Measurements from ENCODE around the gene ARID1B.

DNA sequence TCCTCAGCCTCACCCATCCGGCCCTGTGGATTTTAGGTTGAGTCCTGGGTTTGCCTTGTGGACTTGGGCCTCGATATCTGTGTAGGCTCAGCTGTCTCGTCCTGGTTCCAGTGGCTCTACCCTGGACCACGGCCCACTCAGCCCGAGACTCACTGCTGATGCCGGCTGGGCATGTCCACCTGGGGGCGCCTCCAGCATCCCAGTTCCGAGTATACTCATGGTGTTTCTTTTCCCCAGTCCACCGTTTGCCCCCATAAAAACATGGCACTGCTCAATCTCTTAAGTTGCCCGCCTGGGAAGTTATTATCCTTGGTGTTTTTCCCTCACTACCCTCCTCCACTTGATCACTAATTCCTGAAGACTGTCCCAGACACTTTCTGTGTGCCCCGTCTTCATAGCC, 99.1 kb downstream of the ARID1B start:
- TF ChIP-seq, protein P1, sequence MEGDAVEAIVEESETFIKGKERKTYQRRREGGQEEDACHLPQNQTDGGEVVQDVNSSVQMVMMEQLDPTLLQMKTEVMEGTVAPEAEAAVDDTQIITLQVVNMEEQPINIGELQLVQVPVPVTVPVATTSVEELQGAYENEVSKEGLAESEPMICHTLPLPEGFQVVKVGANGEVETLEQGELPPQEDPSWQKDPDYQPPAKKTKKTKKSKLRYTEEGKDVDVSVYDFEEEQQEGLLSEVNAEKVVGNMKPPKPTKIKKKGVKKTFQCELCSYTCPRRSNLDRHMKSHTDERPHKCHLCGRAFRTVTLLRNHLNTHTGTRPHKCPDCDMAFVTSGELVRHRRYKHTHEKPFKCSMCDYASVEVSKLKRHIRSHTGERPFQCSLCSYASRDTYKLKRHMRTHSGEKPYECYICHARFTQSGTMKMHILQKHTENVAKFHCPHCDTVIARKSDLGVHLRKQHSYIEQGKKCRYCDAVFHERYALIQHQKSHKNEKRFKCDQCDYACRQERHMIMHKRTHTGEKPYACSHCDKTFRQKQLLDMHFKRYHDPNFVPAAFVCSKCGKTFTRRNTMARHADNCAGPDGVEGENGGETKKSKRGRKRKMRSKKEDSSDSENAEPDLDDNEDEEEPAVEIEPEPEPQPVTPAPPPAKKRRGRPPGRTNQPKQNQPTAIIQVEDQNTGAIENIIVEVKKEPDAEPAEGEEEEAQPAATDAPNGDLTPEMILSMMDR (conservative IDR thresholded peaks at IDR 0.05), result peak; percentile 40
- no peak for TF ChIP-seq ZFX (IDR thresholded peaks at IDR 0.05)
